Mammary epithelial cell (primary cell): ENCODE measurements around the gene CREB5.

Experiments
- EZH2 ChIP-seq: IDR thresholded peaks from 2 replicates; pipeline ENCODE4 v1.6.1; 2012; ENCODE audit warnings: low read length, inconsistent platforms, borderline replicate concordance
- TF ChIP-seq, protein P1 (sequence below), 2 donors: IDR thresholded peaks in 1 of 2; conservative IDR thresholded peaks in 1 of 2; 2 replicates each; pipeline ENCODE4 v1.5.1; 2011 to 2012; ENCODE audit warnings: inconsistent platforms in 2 of 2, low read length in 2 of 2, mild to moderate bottlenecking in 2 of 2, control low read depth in 1 of 2, low read depth in 1 of 2; ENCODE audit not compliant: insufficient read depth in 1 of 2; ENCODE audit errors: extremely low read depth in 1 of 2

- TF ChIP-seq, protein P1, sequence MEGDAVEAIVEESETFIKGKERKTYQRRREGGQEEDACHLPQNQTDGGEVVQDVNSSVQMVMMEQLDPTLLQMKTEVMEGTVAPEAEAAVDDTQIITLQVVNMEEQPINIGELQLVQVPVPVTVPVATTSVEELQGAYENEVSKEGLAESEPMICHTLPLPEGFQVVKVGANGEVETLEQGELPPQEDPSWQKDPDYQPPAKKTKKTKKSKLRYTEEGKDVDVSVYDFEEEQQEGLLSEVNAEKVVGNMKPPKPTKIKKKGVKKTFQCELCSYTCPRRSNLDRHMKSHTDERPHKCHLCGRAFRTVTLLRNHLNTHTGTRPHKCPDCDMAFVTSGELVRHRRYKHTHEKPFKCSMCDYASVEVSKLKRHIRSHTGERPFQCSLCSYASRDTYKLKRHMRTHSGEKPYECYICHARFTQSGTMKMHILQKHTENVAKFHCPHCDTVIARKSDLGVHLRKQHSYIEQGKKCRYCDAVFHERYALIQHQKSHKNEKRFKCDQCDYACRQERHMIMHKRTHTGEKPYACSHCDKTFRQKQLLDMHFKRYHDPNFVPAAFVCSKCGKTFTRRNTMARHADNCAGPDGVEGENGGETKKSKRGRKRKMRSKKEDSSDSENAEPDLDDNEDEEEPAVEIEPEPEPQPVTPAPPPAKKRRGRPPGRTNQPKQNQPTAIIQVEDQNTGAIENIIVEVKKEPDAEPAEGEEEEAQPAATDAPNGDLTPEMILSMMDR (conservative IDR thresholded peaks at IDR 0.05 in 1 of 2, IDR thresholded peaks at IDR 0.05 in 1 of 2; ENCODE audit: extremely low read depth in 1 of 2, insufficient read depth in 1 of 2, low read depth in 1 of 2, low read length in 2 of 2), result no peak
- no peak for TF ChIP-seq EZH2
Measured at GRCh38 chr7:28807396-28807994, 395.2 kb downstream of the CREB5 start.
